Loucy (cell line): Measurements from ENCODE around the gene SCYL1.

Experiments used
- EZH2phosphoT487 ChIP-seq: fragments of 200-600 bp; IDR thresholded peaks from 2 replicates; pipeline ENCODE4 v1.6.1; 2018; ENCODE audit warnings: antibody characterized with exemption, mild to moderate bottlenecking, moderate library complexity, borderline replicate concordance
- TF ChIP-seq, protein P1 (sequence below): fragments of 200-600 bp; sonication (generic); conservative IDR thresholded peaks from 2 replicates; pipeline ENCODE4 v1.5.1; 2014; ENCODE audit warnings: mild to moderate bottlenecking, antibody characterized with exemption, low read length

DNA sequence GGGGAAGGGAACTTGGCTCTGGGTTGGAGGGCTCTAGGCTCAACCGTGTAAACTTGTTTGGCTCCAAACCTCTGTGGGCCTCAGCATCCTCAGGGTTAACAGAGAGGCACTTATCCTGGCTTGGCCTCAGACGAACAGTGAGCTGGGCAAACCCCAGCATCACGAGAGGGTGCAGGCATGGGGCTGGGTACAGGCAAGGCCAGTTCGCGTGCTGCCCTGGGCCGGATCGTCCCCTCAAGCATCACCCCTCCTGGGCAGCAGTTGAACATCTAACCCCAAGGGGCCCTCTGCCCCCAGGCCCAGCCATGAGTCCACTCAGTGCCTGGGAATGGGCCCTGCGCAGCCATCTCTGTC is 52.9 kb downstream of the SCYL1 start:
- TF ChIP-seq, protein P1, sequence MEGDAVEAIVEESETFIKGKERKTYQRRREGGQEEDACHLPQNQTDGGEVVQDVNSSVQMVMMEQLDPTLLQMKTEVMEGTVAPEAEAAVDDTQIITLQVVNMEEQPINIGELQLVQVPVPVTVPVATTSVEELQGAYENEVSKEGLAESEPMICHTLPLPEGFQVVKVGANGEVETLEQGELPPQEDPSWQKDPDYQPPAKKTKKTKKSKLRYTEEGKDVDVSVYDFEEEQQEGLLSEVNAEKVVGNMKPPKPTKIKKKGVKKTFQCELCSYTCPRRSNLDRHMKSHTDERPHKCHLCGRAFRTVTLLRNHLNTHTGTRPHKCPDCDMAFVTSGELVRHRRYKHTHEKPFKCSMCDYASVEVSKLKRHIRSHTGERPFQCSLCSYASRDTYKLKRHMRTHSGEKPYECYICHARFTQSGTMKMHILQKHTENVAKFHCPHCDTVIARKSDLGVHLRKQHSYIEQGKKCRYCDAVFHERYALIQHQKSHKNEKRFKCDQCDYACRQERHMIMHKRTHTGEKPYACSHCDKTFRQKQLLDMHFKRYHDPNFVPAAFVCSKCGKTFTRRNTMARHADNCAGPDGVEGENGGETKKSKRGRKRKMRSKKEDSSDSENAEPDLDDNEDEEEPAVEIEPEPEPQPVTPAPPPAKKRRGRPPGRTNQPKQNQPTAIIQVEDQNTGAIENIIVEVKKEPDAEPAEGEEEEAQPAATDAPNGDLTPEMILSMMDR: no peak
- no peak for TF ChIP-seq EZH2phosphoT487
